Type B pancreatic cell (in vitro differentiated cells): ENCODE data around the gene DTX1. TPM values are rescaled to one million over a fixed set of nuclear protein-coding genes. Genes with fewer than 3 reads are reported as not detected.

Experiments used
- DNase-seq: peaks from one replicate; pipeline ENCODE4 v3.0.0; 2021; ENCODE audit warnings: mixed read lengths; ENCODE audit not compliant: unreplicated experiment; ENCODE audit errors: extremely low spot score
- H3K27ac Mint-ChIP-seq: 2 replicates; pipeline ENCODE4 v1.8.0; 2021; ENCODE audit warnings: mild to moderate bottlenecking, mixed read lengths
- H3K27me3 Mint-ChIP-seq: 2 replicates; pipeline ENCODE4 v1.8.0; 2021; ENCODE audit warnings: mixed read lengths
- H3K36me3 Mint-ChIP-seq: 2 replicates; pipeline ENCODE4 v1.8.0; 2021; ENCODE audit warnings: mixed read lengths
- H3K4me1 Mint-ChIP-seq: one replicate; pipeline ENCODE4 v1.8.0; 2021; ENCODE audit warnings: mixed read lengths; ENCODE audit not compliant: unreplicated experiment
- H3K4me3 Mint-ChIP-seq: 2 replicates; pipeline ENCODE4 v1.8.0; 2021; ENCODE audit warnings: mild to moderate bottlenecking, mixed read lengths
- H3K9me3 Mint-ChIP-seq: 2 replicates; pipeline ENCODE4 v1.8.0; 2021; ENCODE audit warnings: mixed read lengths
- total RNA-seq: library from RNA; stranded (reverse); gene quantifications from 2 replicates; pipeline ENCODE4 v1.2.1, GENCODE V29; 2021; ENCODE audit warnings: low replicate concordance
- TF ChIP-seq, protein P1 (sequence below): fragments of 200-600 bp; sonication (generic); conservative IDR thresholded peaks from 2 replicates; pipeline ENCODE4 v1.5.0; 2021; ENCODE audit warnings: antibody characterized with exemption, mild to moderate bottlenecking

Gene DTX1
- total RNA-seq, 1 donor from 2014 or later: 2.4 TPM

GRCh38 chr12:113019025-113019424 lies 37.5 kb upstream of the DTX1 start:
- Mint-ChIP-seq H3K4me1 (no peaks in the 10 kb centered on the region), H3K9me3 (no peaks in the 10 kb centered on the region), H3K27ac (no peak overlapping the region), H3K27me3 (peaks cover 33% of the 10 kb centered on the region), H3K36me3 (no peaks in the 10 kb centered on the region), H3K4me3 (no peak overlapping the region)
- TF ChIP-seq, protein P1, sequence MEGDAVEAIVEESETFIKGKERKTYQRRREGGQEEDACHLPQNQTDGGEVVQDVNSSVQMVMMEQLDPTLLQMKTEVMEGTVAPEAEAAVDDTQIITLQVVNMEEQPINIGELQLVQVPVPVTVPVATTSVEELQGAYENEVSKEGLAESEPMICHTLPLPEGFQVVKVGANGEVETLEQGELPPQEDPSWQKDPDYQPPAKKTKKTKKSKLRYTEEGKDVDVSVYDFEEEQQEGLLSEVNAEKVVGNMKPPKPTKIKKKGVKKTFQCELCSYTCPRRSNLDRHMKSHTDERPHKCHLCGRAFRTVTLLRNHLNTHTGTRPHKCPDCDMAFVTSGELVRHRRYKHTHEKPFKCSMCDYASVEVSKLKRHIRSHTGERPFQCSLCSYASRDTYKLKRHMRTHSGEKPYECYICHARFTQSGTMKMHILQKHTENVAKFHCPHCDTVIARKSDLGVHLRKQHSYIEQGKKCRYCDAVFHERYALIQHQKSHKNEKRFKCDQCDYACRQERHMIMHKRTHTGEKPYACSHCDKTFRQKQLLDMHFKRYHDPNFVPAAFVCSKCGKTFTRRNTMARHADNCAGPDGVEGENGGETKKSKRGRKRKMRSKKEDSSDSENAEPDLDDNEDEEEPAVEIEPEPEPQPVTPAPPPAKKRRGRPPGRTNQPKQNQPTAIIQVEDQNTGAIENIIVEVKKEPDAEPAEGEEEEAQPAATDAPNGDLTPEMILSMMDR: no peak
- DNase-seq: no peak

GRCh38 chr12:113021500-113021899 lies 35.0 kb upstream of the DTX1 start:
- H3K27ac Mint-ChIP-seq: no peak overlapping the region
- H3K9me3 Mint-ChIP-seq: no peaks in the 10 kb centered on the region
- TF ChIP-seq, protein P1: no peak
- H3K27me3 Mint-ChIP-seq: peaks cover 27% of the 10 kb centered on the region
- H3K4me1 Mint-ChIP-seq: no peaks in the 10 kb centered on the region
- no peak overlapping the region for H3K4me3 Mint-ChIP-seq
- H3K36me3 Mint-ChIP-seq: no peaks in the 10 kb centered on the region
- DNase-seq: no peak

GRCh38 chr12:113022563-113023297 lies 33.8 kb upstream of the DTX1 start:
- H3K27me3 Mint-ChIP-seq: peaks cover 31% of the 10 kb centered on the region
- H3K27ac Mint-ChIP-seq: no peak overlapping the region
- H3K36me3 Mint-ChIP-seq: no peaks in the 10 kb centered on the region
- no peak for DNase-seq
- no peak overlapping the region for H3K4me3 Mint-ChIP-seq
- no peaks in the 10 kb centered on the region for H3K9me3 Mint-ChIP-seq
- TF ChIP-seq, protein P1: no peak
- no peaks in the 10 kb centered on the region for H3K4me1 Mint-ChIP-seq

- H3K4me1 Mint-ChIP-seq: no peaks in the 10 kb centered on the region
- H3K9me3 Mint-ChIP-seq: no peaks in the 10 kb centered on the region
- peaks cover 27% of the 10 kb centered on the region for H3K27me3 Mint-ChIP-seq
- no peak overlapping the region for H3K4me3 Mint-ChIP-seq
- DNase-seq: no peak
- H3K36me3 Mint-ChIP-seq: no peaks in the 10 kb centered on the region
- TF ChIP-seq, protein P1: no peak
- no peak overlapping the region for H3K27ac Mint-ChIP-seq
Measured at GRCh38 chr12:113027726-113028125, 28.8 kb upstream of the DTX1 start.

- H3K4me3 Mint-ChIP-seq: no peak overlapping the region
- peaks cover 20% of the 10 kb centered on the region for H3K27me3 Mint-ChIP-seq
- H3K9me3 Mint-ChIP-seq: no peaks in the 10 kb centered on the region
- H3K27ac Mint-ChIP-seq: no peak overlapping the region
- TF ChIP-seq, protein P1: peak; percentile 82
- H3K4me1 Mint-ChIP-seq: no peaks in the 10 kb centered on the region
- DNase-seq: no peak
- no peaks in the 10 kb centered on the region for H3K36me3 Mint-ChIP-seq
Measured at GRCh38 chr12:113030875-113031525, 25.5 kb upstream of the DTX1 start.
